K562 (cell line): ENCODE measurements around the gene POLR1D. TPM values are rescaled to one million over a fixed set of nuclear protein-coding genes. Genes with fewer than 3 reads are reported as not detected.

Experiments
- ATAC-seq: fragments of 200-7000 bp; cut with Tn5 transposase; 3 replicates; pipeline ENCODE4 v1.9.1; 2020; ENCODE audit warnings: moderate library complexity
- BruUV-seq: library from RNA; stranded (reverse); fragments of 400-500 nt; replicated peaks from 2 replicates; lab custom pipeline; 2021; lab: Mats Ljungman, UMichigan
- CTCF ChIA-PET: fragments of 300-600 bp; formaldehyde crosslinking; extraction: SDS; loops from one replicate; lab custom pipeline; 2021; ENCODE audit warnings: low intra/inter-chr PET ratio; lab: Yijun Ruan, JAX
- POLR2A ChIA-PET: fragments of 300-600, 350-650 bp; sonication (Branson Sonifier 250); formaldehyde crosslinking; extraction: SDS; loops from one replicate; lab custom pipeline; 2021; ENCODE audit warnings: antibody characterized with exemption, inconsistent platforms; lab: Yijun Ruan, JAX
- DNase-seq, 4 experiments: peaks; one replicate each; pipeline versions ENCODE4 v3.0.0 to v3.0.0-alpha.2; 2011 to 2018; ENCODE audit warnings: low spot score in 3 of 4, mixed read lengths in 3 of 4; ENCODE audit errors: extremely low read depth in 1 of 4
- FAIRE-seq: peaks from 2 replicates; lab custom pipeline; 2011; peaks lifted over from hg19 to GRCh38; lab: Jason Lieb, UNC
- H2AFZ ChIP-seq: 2 replicates; pipeline ENCODE4 v1.6.0; 2011; ENCODE audit warnings: low read depth, low read length, control low read depth, inconsistent platforms
- H3K27ac ChIP-seq: fragments of 200-600 bp; 3 replicates; pipeline ENCODE4 v1.8.0; 2011; ENCODE audit warnings: low read depth, mild to moderate bottlenecking, control low read depth, inconsistent platforms, low read length, moderate library complexity, mixed read lengths; ENCODE audit errors: extremely low read depth
- H3K27me3 ChIP-seq, 2 experiments: fragments of 300-600 bp in 1 of 2; 2 replicates in 1 of 2; 3 replicates in 1 of 2; pipeline versions ENCODE4 v1.6.0 to v1.8.0; 2011; ENCODE audit warnings: inconsistent platforms in 2 of 2, low read length in 2 of 2, mild to moderate bottlenecking in 1 of 2, mixed read lengths in 1 of 2, moderate library complexity in 1 of 2; ENCODE audit not compliant: control insufficient read depth in 2 of 2, insufficient read depth in 2 of 2
- H3K36me3 ChIP-seq: fragments of 300-600 bp; 3 replicates; pipeline ENCODE4 v1.8.0; 2011; ENCODE audit warnings: mild to moderate bottlenecking, low read length, inconsistent platforms; ENCODE audit not compliant: control insufficient read depth, insufficient read depth
- H3K4me1 ChIP-seq, 2 experiments: fragments of 200-600 bp in 1 of 2; replicated peaks in 1 of 2; 2 replicates in 1 of 2; 3 replicates in 1 of 2; pipeline versions ENCODE4 v1.5.1 to v1.8.0; 2011; ENCODE audit warnings: inconsistent platforms in 2 of 2, low read length in 2 of 2, mild to moderate bottlenecking in 1 of 2, mixed read lengths in 1 of 2, moderate library complexity in 1 of 2; ENCODE audit not compliant: control insufficient read depth in 2 of 2, insufficient read depth in 2 of 2
- H3K4me2 ChIP-seq: 2 replicates; pipeline ENCODE4 v1.6.1; 2011; ENCODE audit warnings: low read length, control low read depth, inconsistent platforms, mixed read lengths; ENCODE audit not compliant: insufficient read depth
- H3K4me3 ChIP-seq: fragments of 200-600 bp; sonication (generic), shearing (Covaris generic); 2 replicates; pipeline ENCODE4 v1.5.1; 2016; ENCODE audit warnings: control low read depth, inconsistent platforms
- H3K79me2 ChIP-seq: fragments of 200-600 bp; 3 replicates; pipeline ENCODE4 v1.8.0; 2011; ENCODE audit warnings: low read length, inconsistent platforms; ENCODE audit not compliant: control insufficient read depth, insufficient read depth
- H3K9ac ChIP-seq, 2 experiments: 2 replicates each; pipeline versions ENCODE4 v1.6.0 to v1.6.1; 2011; ENCODE audit warnings: low read depth in 2 of 2, low read length in 2 of 2, control low read depth in 1 of 2, inconsistent platforms in 1 of 2, mild to moderate bottlenecking in 1 of 2, mixed read lengths in 1 of 2; ENCODE audit not compliant: insufficient read depth in 1 of 2
- H3K9me1 ChIP-seq: one replicate; pipeline ENCODE4 v1.6.0; 2011; ENCODE audit warnings: inconsistent platforms, mild to moderate bottlenecking, low read length, moderate library complexity; ENCODE audit not compliant: control insufficient read depth, insufficient read depth
- H3K9me3 ChIP-seq: replicated peaks from 2 replicates; pipeline ENCODE4 v1.5.1; 2011; ENCODE audit warnings: low read depth, low read length, inconsistent platforms; ENCODE audit not compliant: control insufficient read depth, insufficient read depth
- H4K20me1 ChIP-seq: replicated peaks from 2 replicates; pipeline ENCODE4 v1.6.1; 2011; ENCODE audit warnings: low read length, inconsistent platforms, mixed read lengths; ENCODE audit not compliant: control insufficient read depth, insufficient read depth
- BCOR ChIP-seq: fragments of 450-650 bp; IDR thresholded peaks from 2 replicates; pipeline ENCODE4 v1.6.1; 2016
- BDP1 ChIP-seq: IDR thresholded peaks from 3 replicates; pipeline ENCODE4 v1.6.1; 2011; ENCODE audit not compliant: insufficient read length, insufficient read depth
- SETDB1 ChIP-seq: IDR thresholded peaks from one replicate; pipeline ENCODE4 v1.6.1; 2012; ENCODE audit warnings: low read length, control low read depth, inconsistent platforms
- SIX5 ChIP-seq, 2 experiments: IDR thresholded peaks; 2 replicates each; pipeline ENCODE4 v1.6.1; 2011; ENCODE audit warnings: low read length in 2 of 2, borderline replicate concordance in 1 of 2, low read depth in 1 of 2, mild to moderate bottlenecking in 1 of 2, moderate library complexity in 1 of 2; ENCODE audit not compliant: insufficient read depth in 1 of 2
- SMC3 ChIP-seq: conservative IDR thresholded peaks from 2 replicates; pipeline ENCODE4 v1.6.1; 2011; ENCODE audit warnings: low read depth, low read length, improper control_type of control experiment; ENCODE audit not compliant: insufficient read depth
- WGBS: fragments of 100-300 bp; shearing (Covaris generic); methylation state at CpG from one replicate; pipeline ENCODE4 v1.1.6; 2016; ENCODE audit warnings: low coverage, mixed read lengths; ENCODE audit not compliant: insufficient coverage; ENCODE audit errors: missing lambda C conversion rate; 5-methylcytosine and 5-hydroxymethylcytosine counted together
- in situ Hi-C: fragments of 300-500 bp; cut with MboI; formaldehyde crosslinking; loops from 4 replicates; pipeline ENCODE4 v1.15.0; 2018; ENCODE audit warnings: inconsistent platforms, mixed read lengths
- intact Hi-C: fragments of 100-400 bp; cut with micrococcal nuclease; formaldehyde crosslinking; loops from 2 replicates; pipeline ENCODE4 v1.14.2; 2022
- polyA plus RNA-seq, 8 experiments: library from polyadenylated mRNA; depleted of rRNA in 4 of 8; stranded (reverse) in 5 of 8; unstranded in 3 of 8; fragments of >200 nt; fragmentation: Nextera tagmentation in 2 of 8; fragmentation: Illumina TruSeq in 1 of 8; extraction: Ambion mirVana in 2 of 8; extraction: Trizol in 1 of 8; gene quantifications; 2 replicates each; pipeline versions ENCODE4 v1.2.1 to v1.2.3, GENCODE V29; 2011 to 2014; ENCODE audit warnings: inconsistent platforms in 1 of 8, missing spikeins in 1 of 8
- total RNA-seq, 7 experiments: library from RNA; depleted of rRNA in 6 of 7; stranded (reverse); fragments of >200 nt in 6 of 7; fragmentation: Illumina TruSeq in 2 of 7; extraction: Trizol in 2 of 7; gene quantifications; 2 replicates each; pipeline versions ENCODE4 v1.2.1 to v1.2.3, GENCODE V29; 2011 to 2021; ENCODE audit warnings: low replicate concordance in 1 of 7
- TF ChIP-seq, protein P1 (sequence below), 2 experiments: fragments of 450-650 bp; conservative IDR thresholded peaks; 2 replicates each; pipeline ENCODE4 v1.6.1; 2017; ENCODE audit warnings: mild to moderate bottlenecking in 2 of 2, moderate library complexity in 2 of 2
- TF ChIP-seq, protein P2 (sequence below): fragments of 250-450 bp; sonication (Bioruptor Pico); IDR thresholded peaks from 2 replicates; pipeline ENCODE4 v1.5.0; 2022; ENCODE audit warnings: mild to moderate bottlenecking

The POLR1D gene
- total and polyA plus RNA-seq, 9 of the 15 experiments (the other 6 are each of a cell fraction or from before 2014, with no cell fraction given) = 107 to 188 (median 145) TPM

GRCh38 chr13:27627380-27627779 is 5.7 kb downstream of the POLR1D start:
- DNase-seq (no peak), FAIRE-seq (no peak), ATAC-seq (no peak)
- H3K36me3 ChIP-seq = peaks cover 49% of the 10 kb centered on the region
- peaks cover 0 to 13% of the 10 kb centered on the region in 2 experiments; a peak in 2 of 5 replicates for H3K4me1 ChIP-seq
- no peak overlapping the region for H3K9ac ChIP-seq
- no peak overlapping the region for H3K4me3 ChIP-seq
- no peak overlapping the region for H2AFZ ChIP-seq
- no TSS peak for BruUV-seq
- POLR2A ChIA-PET = no interaction called here
- peaks cover 5% of the 10 kb centered on the region for H3K9me1 ChIP-seq
- no peak for TF ChIP-seq BCOR
- no peak for TF ChIP-seq SIX5 (IDR thresholded peaks at IDR 0.05; ENCODE audit: borderline replicate concordance in 1 of 2, insufficient read depth in 1 of 2, low read depth in 1 of 2, low read length in 2 of 2)
- TF ChIP-seq, protein P1, sequence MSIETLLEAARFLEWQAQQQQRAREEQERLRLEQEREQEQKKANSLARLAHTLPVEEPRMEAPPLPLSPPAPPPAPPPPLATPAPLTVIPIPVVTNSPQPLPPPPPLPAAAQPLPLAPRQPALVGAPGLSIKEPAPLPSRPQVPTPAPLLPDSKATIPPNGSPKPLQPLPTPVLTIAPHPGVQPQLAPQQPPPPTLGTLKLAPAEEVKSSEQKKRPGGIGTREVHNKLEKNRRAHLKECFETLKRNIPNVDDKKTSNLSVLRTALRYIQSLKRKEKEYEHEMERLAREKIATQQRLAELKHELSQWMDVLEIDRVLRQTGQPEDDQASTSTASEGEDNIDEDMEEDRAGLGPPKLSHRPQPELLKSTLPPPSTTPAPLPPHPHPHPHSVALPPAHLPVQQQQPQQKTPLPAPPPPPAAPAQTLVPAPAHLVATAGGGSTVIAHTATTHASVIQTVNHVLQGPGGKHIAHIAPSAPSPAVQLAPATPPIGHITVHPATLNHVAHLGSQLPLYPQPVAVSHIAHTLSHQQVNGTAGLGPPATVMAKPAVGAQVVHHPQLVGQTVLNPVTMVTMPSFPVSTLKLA (conservative IDR thresholded peaks at IDR 0.05) = no peak
- TF ChIP-seq, protein P2, sequence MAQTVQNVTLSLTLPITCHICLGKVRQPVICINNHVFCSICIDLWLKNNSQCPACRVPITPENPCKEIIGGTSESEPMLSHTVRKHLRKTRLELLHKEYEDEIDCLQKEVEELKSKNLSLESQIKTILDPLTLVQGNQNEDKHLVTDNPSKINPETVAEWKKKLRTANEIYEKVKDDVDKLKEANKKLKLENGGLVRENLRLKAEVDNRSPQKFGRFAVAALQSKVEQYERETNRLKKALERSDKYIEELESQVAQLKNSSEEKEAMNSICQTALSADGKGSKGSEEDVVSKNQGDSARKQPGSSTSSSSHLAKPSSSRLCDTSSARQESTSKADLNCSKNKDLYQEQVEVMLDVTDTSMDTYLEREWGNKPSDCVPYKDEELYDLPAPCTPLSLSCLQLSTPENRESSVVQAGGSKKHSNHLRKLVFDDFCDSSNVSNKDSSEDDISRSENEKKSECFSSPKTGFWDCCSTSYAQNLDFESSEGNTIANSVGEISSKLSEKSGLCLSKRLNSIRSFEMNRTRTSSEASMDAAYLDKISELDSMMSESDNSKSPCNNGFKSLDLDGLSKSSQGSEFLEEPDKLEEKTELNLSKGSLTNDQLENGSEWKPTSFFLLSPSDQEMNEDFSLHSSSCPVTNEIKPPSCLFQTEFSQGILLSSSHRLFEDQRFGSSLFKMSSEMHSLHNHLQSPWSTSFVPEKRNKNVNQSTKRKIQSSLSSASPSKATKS (CRISPR knock-in tag) = no peak
- TF ChIP-seq SMC3 = no peak
- TF ChIP-seq BDP1 = no peak
- no peak for TF ChIP-seq SETDB1
- in situ Hi-C loops (no loop called here), intact Hi-C loops (no loop called here)
- CTCF ChIA-PET = no interaction called here
- H3K27ac ChIP-seq = no peak overlapping the region
- no peaks in the 10 kb centered on the region for H4K20me1 ChIP-seq
- WGBS = 86% methylated on average over 2 of the region's 3 CpGs
- H3K9me3 ChIP-seq = no peaks in the 10 kb centered on the region
- H3K79me2 ChIP-seq = peaks cover 56% of the 10 kb centered on the region
- H3K4me2 ChIP-seq = no peak overlapping the region
- no peaks in the 10 kb centered on the region for H3K27me3 ChIP-seq
